Esophagus muscularis mucosa (tissue), 4 donors: ENCODE results near the gene CBLC. TPM values are rescaled to one million over a fixed set of nuclear protein-coding genes. Genes with fewer than 3 reads are reported as not detected.

Source experiments
- DNase-seq: peaks from one replicate; pipeline ENCODE4 v3.0.0-alpha.2; 2017; ENCODE audit errors: extremely low spot score
- H3K27ac ChIP-seq, 4 donors: fragments of 200-600 bp; sonication (generic); replicated peaks in 1 of 4; 1 replicate in 3 of 4; 2 replicates in 1 of 4; pipeline ENCODE4 v1.5.1; 2016 to 2019; ENCODE audit warnings: mild to moderate bottlenecking in 1 of 4
- H3K27me3 ChIP-seq, 4 donors: fragments of 200-600 bp; sonication (generic); one replicate each; pipeline versions ENCODE4 v1.5.1 to v1.6.0; 2016 to 2019
- H3K36me3 ChIP-seq, 4 donors: fragments of 200-600 bp; sonication (generic); one replicate each; pipeline ENCODE4 v1.5.1; 2016 to 2019
- H3K4me1 ChIP-seq, 4 donors: fragments of 200-600 bp; sonication (generic); one replicate each; pipeline ENCODE4 v1.5.1; 2016 to 2019
- H3K4me3 ChIP-seq, 4 donors: fragments of 200-600 bp; sonication (generic); 1 replicate in 2 of 4; 2 replicates in 2 of 4; pipeline ENCODE4 v1.5.1; 2016 to 2019; ENCODE audit warnings: mild to moderate bottlenecking in 4 of 4, moderate library complexity in 1 of 4
- H3K9me3 ChIP-seq, 4 donors: fragments of 200-600 bp; sonication (generic); 1 replicate in 3 of 4; 2 replicates in 1 of 4; pipeline ENCODE4 v1.5.1; 2016 to 2019
- CTCF ChIP-seq, 3 experiments: fragments of 200-600 bp in 2 of 3; fragments of 450-650 bp in 1 of 3; sonication (generic) in 2 of 3; IDR thresholded peaks; one replicate each; pipeline ENCODE4 v1.5.1; 2017 to 2019; ENCODE audit warnings: antibody characterized with exemption in 3 of 3, mild to moderate bottlenecking in 2 of 3, moderate library complexity in 1 of 3
- EP300 ChIP-seq: sonication (generic); formaldehyde crosslinking; IDR thresholded peaks from one replicate; pipeline ENCODE4 v1.6.1; 2017; ENCODE audit warnings: antibody characterized with exemption
- POLR2A ChIP-seq: fragments of 450-650 bp; IDR thresholded peaks from one replicate; pipeline ENCODE4 v1.6.1; 2017; ENCODE audit warnings: antibody characterized with exemption, moderate library complexity, mild to moderate bottlenecking, low read depth
- POLR2AphosphoS5 ChIP-seq, 2 donors: sonication (generic); formaldehyde crosslinking; IDR thresholded peaks; one replicate each; pipeline ENCODE4 v1.6.1; 2017; ENCODE audit warnings: antibody characterized with exemption in 2 of 2
- WGBS: methylation state at CpG from one replicate; pipeline ENCODE4 v1.1.5; 2018; 5-methylcytosine and 5-hydroxymethylcytosine counted together
- intact Hi-C: fragments of 100-400 bp; cut with DNase I; formaldehyde crosslinking; loops from one replicate; pipeline ENCODE4 v1.15.1; 2023
- total RNA-seq, 4 donors: library from RNA; depleted of rRNA; stranded (reverse); fragments of >200 nt; gene quantifications; one replicate each; pipeline versions ENCODE4 v1.1.0 to v1.2.1, GENCODE V29; 2016

The CBLC gene
- total RNA-seq, 4 donors from 2014 or later = 0.34 to 0.50 TPM; not detected in 2

GRCh38 chr19:44846455-44847143 lies 68.9 kb downstream of the CBLC start:
- H3K9me3 ChIP-seq = no peaks in the 10 kb centered on the region
- TF ChIP-seq POLR2AphosphoS5 (IDR thresholded peaks at IDR 0.05) = no peak
- no peak for TF ChIP-seq EP300
- TF ChIP-seq CTCF (IDR thresholded peaks at IDR 0.05) = no peak
- intact Hi-C loops = no loop called here
- H3K36me3 ChIP-seq = peaks cover 0 to 3% (median 0%) of the 10 kb centered on the region in 4 donors
- 0% methylated on average over 14 of the region's 51 CpGs for WGBS
- no peak for DNase-seq
- H3K4me1 ChIP-seq = peaks cover 44 to 64% (median 53%) of the 10 kb centered on the region in 4 donors
- H3K27me3 ChIP-seq = no peaks in the 10 kb centered on the region
- peak overlapping the region; percentile 82 to 100 (median 99) for H3K4me3 ChIP-seq
- H3K27ac ChIP-seq = peak overlapping the region; percentile 95 to 98 (median 98)

- WGBS = under 1% methylated on average over 16 of the region's 47 CpGs
- intact Hi-C loops = no loop called here
- Histone ChIP-seq H3K9me3 (no peaks in the 10 kb centered on the region), H3K4me3 (peak overlapping the region; percentile 82 to 100 (median 99)), H3K27ac (peak overlapping the region; percentile 95 to 98 (median 98)), H3K27me3 (no peaks in the 10 kb centered on the region), H3K4me1 (peaks cover 44 to 68% (median 54%) of the 10 kb centered on the region in 4 donors), H3K36me3 (peaks cover 0 to 3% (median 0%) of the 10 kb centered on the region in 4 donors)
- no peak for DNase-seq
- TF ChIP-seq POLR2A = peak; percentile 18
- no peak for TF ChIP-seq CTCF (IDR thresholded peaks at IDR 0.05)
- TF ChIP-seq EP300 = no peak
- peak; percentile 65 to 80 for TF ChIP-seq POLR2AphosphoS5 (IDR thresholded peaks at IDR 0.05)
Observed at GRCh38 chr19:44847144-44848035, 69.7 kb downstream of the CBLC start.

GRCh38 chr19:44848036-44848811 lies 70.5 kb downstream of the CBLC start:
- DNase-seq = no peak
- 7% methylated on average over 13 of the region's 19 CpGs for WGBS
- H3K4me1 ChIP-seq = peaks cover 44 to 68% (median 54%) of the 10 kb centered on the region in 4 donors
- H3K36me3 ChIP-seq = peaks cover 0 to 3% (median 0%) of the 10 kb centered on the region in 4 donors
- H3K27me3 ChIP-seq = no peaks in the 10 kb centered on the region
- H3K9me3 ChIP-seq = no peaks in the 10 kb centered on the region
- intact Hi-C loops = no loop called here
- TF ChIP-seq POLR2AphosphoS5 (IDR thresholded peaks at IDR 0.05) = no peak
- TF ChIP-seq CTCF (IDR thresholded peaks at IDR 0.05) = no peak
- TF ChIP-seq EP300 = no peak
- no peak for TF ChIP-seq POLR2A
- peak overlapping the region; percentile 95 to 98 (median 98) for H3K27ac ChIP-seq
- H3K4me3 ChIP-seq = peak overlapping the region; percentile 82 to 100 (median 99)

GRCh38 chr19:44848812-44849447 lies 71.2 kb downstream of the CBLC start:
- Histone ChIP-seq H3K36me3 (peaks cover 0 to 8% (median 3%) of the 10 kb centered on the region in 4 donors), H3K4me3 (peak overlapping the region; percentile 82 to 100 (median 99)), H3K9me3 (no peaks in the 10 kb centered on the region), H3K27ac (peak overlapping the region; percentile 95 to 98 (median 98)), H3K4me1 (peaks cover 44 to 68% (median 54%) of the 10 kb centered on the region in 4 donors), H3K27me3 (no peaks in the 10 kb centered on the region)
- TF ChIP-seq CTCF (IDR thresholded peaks at IDR 0.05) (no peak), EP300 (no peak), POLR2AphosphoS5 (IDR thresholded peaks at IDR 0.05) (no peak), POLR2A (no peak)
- intact Hi-C loops = no loop called here
- no peak for DNase-seq
- WGBS = 22% methylated on average over 18 of the region's 18 CpGs
